Stimulated activated CD4-positive, alpha-beta T cell treated with anti-CD3 and anti-CD28 coated beads, Interleukin-12 subunit alpha, Interleukin-12 subunit beta, amount 100 ng/mL, for 24 hours (primary cell): ENCODE data around the gene MLEC.

Source experiments
- DNase-seq, 2 experiments: peaks; one replicate each; pipeline ENCODE4 v3.0.0-alpha.2; 2020; ENCODE audit warnings: low read depth in 2 of 2

The MLEC gene

GRCh38 chr12:120686690-120687577, at the start of gene MLEC:
Gene MLEC, plus strand, starts transcription at chr12:120687149. Its CDS starts 148 bp downstream, at chr12:120687297.
- DNase-seq: peak; percentile 98 to 99

- peak; percentile 41 to 60 for DNase-seq
Observed at GRCh38 chr12:120639771-120640721, 46.9 kb upstream of the MLEC start, which contains the start of gene CABP1. Gene CABP1, plus strand, starts transcription at chr12:120640626. Its CDS starts 60 bp downstream, at chr12:120640686.

GRCh38 chr12:120640861-120641833, 45.8 kb upstream of the MLEC start:
- DNase-seq: peak; percentile 11 to 28

- no peak for DNase-seq
Observed at GRCh38 chr12:120642121-120642520, 44.8 kb upstream of the MLEC start.

GRCh38 chr12:120642826-120643225, 44.1 kb upstream of the MLEC start:
- DNase-seq: no peak

- no peak for DNase-seq
Observed at GRCh38 chr12:120643574-120643973, 43.4 kb upstream of the MLEC start.

- no peak for DNase-seq
Observed at GRCh38 chr12:120646044-120646443, 40.9 kb upstream of the MLEC start.

- no peak for DNase-seq
Observed at GRCh38 chr12:120647375-120647755, 39.6 kb upstream of the MLEC start.

- no peak for DNase-seq
Observed at GRCh38 chr12:120649442-120650232, 37.3 kb upstream of the MLEC start.

GRCh38 chr12:120650233-120650690, 36.7 kb upstream of the MLEC start:
- no peak for DNase-seq

GRCh38 chr12:120651821-120652220, 35.1 kb upstream of the MLEC start:
- no peak for DNase-seq

- DNase-seq: no peak
Observed at GRCh38 chr12:120652656-120653435, 34.1 kb upstream of the MLEC start.

- no peak for DNase-seq
Observed at GRCh38 chr12:120653611-120654010, 33.3 kb upstream of the MLEC start.

GRCh38 chr12:120654656-120655055, 32.3 kb upstream of the MLEC start:
- no peak for DNase-seq

GRCh38 chr12:120656008-120656407, 30.9 kb upstream of the MLEC start:
- no peak for DNase-seq

GRCh38 chr12:120658286-120659150, 28.4 kb upstream of the MLEC start:
- DNase-seq: no peak

- no peak for DNase-seq
Observed at GRCh38 chr12:120659151-120659525, 27.8 kb upstream of the MLEC start.

GRCh38 chr12:120661432-120661831, 25.5 kb upstream of the MLEC start:
- no peak for DNase-seq
